AG04449 (cell line): ENCODE data around the gene DPH7.
"Not testable (repeated sequence)": the region's sequence is repeated elsewhere in the genome, so short reads cannot be mapped to it uniquely, and the experiment has no call there.

ENCODE experiments used
- CTCF ChIA-PET: fragments of 350-600 bp; formaldehyde crosslinking; extraction: SDS; loops from one replicate; lab custom pipeline; 2021; ENCODE audit warnings: antibody characterized with exemption; lab: Yijun Ruan, JAX
- POLR2A ChIA-PET: fragments of 400-600, 350-600 bp; formaldehyde crosslinking; extraction: SDS; loops from one replicate; lab custom pipeline; 2020; ENCODE audit warnings: antibody characterized with exemption, inconsistent platforms; lab: Yijun Ruan, JAX
- DNase-seq: peaks from one replicate; pipeline ENCODE4 v3.0.0-alpha.2; 2010; ENCODE audit warnings: low read depth, low spot score
- H3K4me3 ChIP-seq: 2 replicates; pipeline ENCODE4 v1.5.1; 2011; ENCODE audit warnings: low read depth, mild to moderate bottlenecking, control low read depth, low read length
- CTCF ChIP-seq: IDR thresholded peaks from one replicate; pipeline ENCODE4 v1.5.1; 2011; ENCODE audit warnings: mild to moderate bottlenecking, moderate library complexity, low read length, control low read depth, inconsistent platforms; ENCODE audit not compliant: insufficient read depth; ENCODE audit errors: missing control alignments

DPH7 gene

GRCh38 chr9:137564817-137565411 lies 13.8 kb downstream of the DPH7 start:
- POLR2A ChIA-PET = no interaction called here
- no peak overlapping the region for H3K4me3 ChIP-seq
- CTCF ChIA-PET = interaction anchor here (1.6 kb wide), 1 partner anchor 14 kb away, joined by 11 read pairs; the partner anchor contains the start of gene DPH7
- TF ChIP-seq CTCF = no peak
- no peak for DNase-seq

- CTCF ChIA-PET = interaction anchor here (0.8 to 2.2 kb wide), 5 partner anchors 8 to 57 kb away, joined by 3 to 11 read pairs (median 4); partner anchors contain the start of genes DPH7 and MRPL41
- POLR2A ChIA-PET = no interaction called here
These were observed 14.6 kb downstream of the DPH7 start for GRCh38 chr9:137564134-137564533.

GRCh38 chr9:137558127-137558526 lies 20.6 kb downstream of the DPH7 start:
- no peak overlapping the region for H3K4me3 ChIP-seq
- no peak for DNase-seq
- TF ChIP-seq CTCF = no peak
- CTCF ChIA-PET = interaction anchor here (1.4 to 1.5 kb wide), 3 partner anchors 8 to 21 kb away, joined by 3 to 8 read pairs (median 4); partner anchors contain the start of gene PNPLA7
- POLR2A ChIA-PET = no interaction called here

More at GRCh38 chr9:137564134-137564533, 14.6 kb downstream of the DPH7 start:
- no peak overlapping the region for H3K4me3 ChIP-seq
- no peak for TF ChIP-seq CTCF
- no peak for DNase-seq

- DNase-seq = no peak
- CTCF ChIA-PET = no interaction called here
- no peak overlapping the region for H3K4me3 ChIP-seq
- POLR2A ChIA-PET = no interaction called here
- TF ChIP-seq CTCF = no peak
These were observed 22.5 kb downstream of the DPH7 start for GRCh38 chr9:137556069-137556838.

- no peak for TF ChIP-seq CTCF
- POLR2A ChIA-PET = no interaction called here
- no peak overlapping the region for H3K4me3 ChIP-seq
- DNase-seq = no peak
- CTCF ChIA-PET = interaction anchor here (1.1 to 1.5 kb wide), 2 partner anchors 9 to 24 kb away, joined by 4 to 8 read pairs; partner anchors contain the start of gene DPH7
These were observed 23.5 kb downstream of the DPH7 start for GRCh38 chr9:137555179-137555578.

- CTCF ChIA-PET = interaction anchor here (1.1 to 1.5 kb wide), 3 partner anchors 10 to 49 kb away, joined by 3 to 8 read pairs (median 4); partner anchors contain the start of gene DPH7
- POLR2A ChIA-PET = no interaction called here
These were observed 24.4 kb downstream of the DPH7 start for GRCh38 chr9:137554349-137554748.

GRCh38 chr9:137553654-137554053 lies 25.1 kb downstream of the DPH7 start:
- H3K4me3 ChIP-seq, DNase-seq, POLR2A ChIA-PET: not testable (repeated sequence)
- CTCF ChIA-PET = interaction anchor here (1.0 to 2.5 kb wide), 5 partner anchors 9 to 48 kb away, joined by 3 to 10 read pairs (median 5); partner anchors contain the start of gene DPH7

More at GRCh38 chr9:137554349-137554748, 24.4 kb downstream of the DPH7 start:
- no peak for DNase-seq
- TF ChIP-seq CTCF = no peak
- no peak overlapping the region for H3K4me3 ChIP-seq
